Measurements from ENCODE around the gene CALHM6.

GRCh38 chr6:116430860-116431259, 30.3 kb upstream of the CALHM6 start:
- no peak for TF ChIP-seq ZNF274 (IDR thresholded peaks at IDR 0.05; ENCODE audit: borderline replicate concordance, low read depth, low read length)
- TF ChIP-seq EP400 (IDR thresholded peaks at IDR 0.05), result no peak
- TF ChIP-seq YY1 (IDR thresholded peaks at IDR 0.05; ENCODE audit: borderline replicate concordance in 1 of 3, control insufficient read depth in 1 of 3, extremely low read depth in 1 of 3, insufficient read depth in 3 of 3, insufficient read length in 1 of 3, insufficient replicate concordance in 2 of 3, low read depth in 1 of 3, low read length in 2 of 3), result no peak
- TF ChIP-seq POLR2A (conservative IDR thresholded peaks at IDR 0.05), result no peak
- peak; percentile 7 to 19 (median 8); a peak in 2 of 6 replicates for TF ChIP-seq CTCF (IDR thresholded peaks at IDR 0.05 in 2 of 3, conservative IDR thresholded peaks at IDR 0.05 in 1 of 3; ENCODE audit: insufficient read depth in 2 of 3, low read depth in 1 of 3, low read length in 3 of 3)
- no peak for TF ChIP-seq EZH2 (IDR thresholded peaks at IDR 0.05; ENCODE audit: borderline replicate concordance, low read depth, low read length)
- TF ChIP-seq ZNF253 (CRISPR knock-in tag; conservative IDR thresholded peaks at IDR 0.05), result no peak
- TF ChIP-seq CREB1 (IDR thresholded peaks at IDR 0.05), result no peak
- no peak for TF ChIP-seq CREB1 (CRISPR knock-in tag; IDR thresholded peaks at IDR 0.05)
- TF ChIP-seq SMC3 (conservative IDR thresholded peaks at IDR 0.05; ENCODE audit: insufficient read depth, low read depth, low read length), result no peak
- TF ChIP-seq TOE1 (IDR thresholded peaks at IDR 0.05; ENCODE audit: borderline replicate concordance), result no peak
- TF ChIP-seq TOE1 (CRISPR knock-in tag; IDR thresholded peaks at IDR 0.05; ENCODE audit: borderline replicate concordance, low read depth), result no peak
- no peak for TF ChIP-seq ZBTB49 (CRISPR knock-in tag; IDR thresholded peaks at IDR 0.05; ENCODE audit: borderline replicate concordance)
- TF ChIP-seq ID3 (CRISPR knock-in tag; IDR thresholded peaks at IDR 0.05), result no peak
- no peak for TF ChIP-seq ID3 (tag; IDR thresholded peaks at IDR 0.05)
- TF ChIP-seq NFYB (IDR thresholded peaks at IDR 0.05; ENCODE audit: extremely low read depth, insufficient read length), result no peak
- TF ChIP-seq BCLAF1 (IDR thresholded peaks at IDR 0.05; ENCODE audit: borderline replicate concordance in 1 of 2, control insufficient read depth in 1 of 2, low read depth in 2 of 2, low read length in 1 of 2), result no peak
